A549 (cell line): ENCODE results near the gene CCDC61. TPM values are rescaled to one million over a fixed set of nuclear protein-coding genes. Genes with fewer than 3 reads are reported as not detected.

Experiments used
- ATAC-seq, 2 experiments: fragments of 200-7000 bp in 1 of 2; fragments of >200 bp in 1 of 2; cut with Nextera tagmentation in 1 of 2; cut with Tn5 transposase in 1 of 2; 3 replicates each; pipeline versions ENCODE4 v1.8.0 to v1.9.1; 2018 to 2020; ENCODE audit warnings: mild to moderate bottlenecking in 1 of 2, moderate library complexity in 1 of 2
- CTCF ChIA-PET: fragments of 300-600 bp; sonication (Branson Sonifier 250); formaldehyde crosslinking; extraction: SDS; loops from one replicate; lab custom pipeline; 2021; ENCODE audit warnings: antibody characterized with exemption, inconsistent platforms; lab: Yijun Ruan, JAX
- POLR2A ChIA-PET: fragments of 350-600 bp; formaldehyde crosslinking; extraction: SDS; loops from one replicate; lab custom pipeline; 2021; ENCODE audit warnings: antibody characterized with exemption, inconsistent platforms; lab: Yijun Ruan, JAX
- DNase-seq, 2 experiments: peaks; one replicate each; pipeline versions ENCODE4 v3.0.0 to v3.0.0-alpha.2; 2011 to 2016; ENCODE audit warnings: low read depth in 1 of 2, low spot score in 1 of 2
- FAIRE-seq: peaks from 2 replicates; lab custom pipeline; 2011; peaks lifted over from hg19 to GRCh38; lab: Jason Lieb, UNC
- H3K27ac ChIP-seq, 2 experiments: fragments of >200 bp; sonication (Bioruptor Twin); formaldehyde crosslinking; 3 replicates each; pipeline ENCODE4 v1.5.1; 2016 to 2017
- H3K4me1 ChIP-seq: fragments of >200 bp; sonication (Bioruptor Twin); formaldehyde crosslinking; 3 replicates; pipeline ENCODE4 v1.6.1; 2016
- H3K4me2 ChIP-seq: fragments of >200 bp; sonication (Bioruptor Twin); formaldehyde crosslinking; 3 replicates; pipeline ENCODE4 v1.6.1; 2016
- H3K4me3 ChIP-seq: fragments of >200 bp; sonication (Bioruptor Twin); formaldehyde crosslinking; 3 replicates; pipeline ENCODE4 v1.5.1; 2016
- H3K9me3 ChIP-seq: fragments of >200 bp; sonication (Bioruptor Twin); formaldehyde crosslinking; 3 replicates; pipeline ENCODE4 v1.6.1; 2016
- BHLHE40 ChIP-seq: IDR thresholded peaks from 2 replicates; pipeline ENCODE4 v1.6.1; 2012; ENCODE audit warnings: low read depth, low read length, inconsistent platforms
- CBX2 ChIP-seq: fragments of 200-600 bp; sonication (generic); IDR thresholded peaks from 2 replicates; pipeline ENCODE4 v1.6.1; 2016; ENCODE audit warnings: low read depth, mild to moderate bottlenecking, borderline replicate concordance
- CBX8 ChIP-seq: fragments of 200-600 bp; sonication (generic); IDR thresholded peaks from 2 replicates; pipeline ENCODE4 v1.6.1; 2016
- CEBPB ChIP-seq, 2 experiments: fragments of >200 bp in 1 of 2; sonication (Bioruptor Twin) in 1 of 2; formaldehyde crosslinking in 1 of 2; IDR thresholded peaks; 2 replicates each; pipeline ENCODE4 v1.6.1; 2012 to 2016
- CTCF ChIP-seq: fragments of >200 bp; sonication (Bioruptor Twin); formaldehyde crosslinking; IDR thresholded peaks from 3 replicates; pipeline ENCODE4 v1.5.1; 2016
- EP300 ChIP-seq, 2 experiments: fragments of >200 bp; sonication (Bioruptor Twin); formaldehyde crosslinking; IDR thresholded peaks; 2 replicates in 1 of 2; 3 replicates in 1 of 2; pipeline ENCODE4 v1.6.1; 2016 to 2017
- FOSB ChIP-seq: fragments of 250-450 bp; sonication (Bioruptor Pico); IDR thresholded peaks from 2 replicates; pipeline ENCODE4 v1.5.0; 2020; ENCODE audit warnings: mild to moderate bottlenecking, moderate library complexity
- FOSL2 ChIP-seq, 2 experiments: fragments of 450-650 bp in 1 of 2; fragments of >200 bp in 1 of 2; sonication (Bioruptor Twin) in 1 of 2; formaldehyde crosslinking; IDR thresholded peaks; 2 replicates each; pipeline versions ENCODE4 v1.5.0 to v1.6.1; 2016 to 2020; ENCODE audit warnings: mild to moderate bottlenecking in 1 of 2, moderate library complexity in 1 of 2
- GATA3 ChIP-seq: IDR thresholded peaks from 2 replicates; pipeline ENCODE4 v1.6.1; 2012; ENCODE audit warnings: borderline replicate concordance
- HDAC2 ChIP-seq: fragments of 200-600 bp; sonication (generic); IDR thresholded peaks from 2 replicates; pipeline ENCODE4 v1.6.1; 2016
- HOXA7 ChIP-seq: fragments of 250-450 bp; sonication (Bioruptor Pico); IDR thresholded peaks from 2 replicates; pipeline ENCODE4 v1.5.0; 2020; ENCODE audit warnings: mild to moderate bottlenecking, moderate library complexity
- HOXB13 ChIP-seq: fragments of 250-450 bp; sonication (Bioruptor Pico); IDR thresholded peaks from 2 replicates; pipeline ENCODE4 v1.5.0; 2020; ENCODE audit warnings: low read depth, mild to moderate bottlenecking, moderate library complexity
- KDM5A ChIP-seq: fragments of 200-600 bp; sonication (generic); IDR thresholded peaks from 2 replicates; pipeline ENCODE4 v1.6.1; 2016; ENCODE audit warnings: antibody characterized with exemption, mild to moderate bottlenecking
- MAZ ChIP-seq: fragments of 150-350 bp; IDR thresholded peaks from 2 replicates; pipeline ENCODE4 v1.6.1; 2014; ENCODE audit warnings: antibody characterized with exemption, low read depth, low read length, borderline replicate concordance
- NPAS2 ChIP-seq: fragments of 250-450 bp; sonication (Bioruptor Pico); IDR thresholded peaks from 2 replicates; pipeline ENCODE4 v1.8.0; 2022; ENCODE audit warnings: mild to moderate bottlenecking, moderate library complexity, borderline replicate concordance
- NR3C1 ChIP-seq: fragments of >200 bp; sonication (Bioruptor Twin); formaldehyde crosslinking; IDR thresholded peaks from 3 replicates; pipeline ENCODE4 v1.6.1; 2017
- PHF8 ChIP-seq: fragments of 200-600 bp; sonication (generic); IDR thresholded peaks from 2 replicates; pipeline ENCODE4 v1.6.1; 2016; ENCODE audit warnings: low read depth, mild to moderate bottlenecking, antibody characterized with exemption, moderate library complexity, borderline replicate concordance
- RAD21 ChIP-seq, 2 experiments: fragments of >200 bp in 1 of 2; sonication (Bioruptor Twin) in 1 of 2; formaldehyde crosslinking in 1 of 2; IDR thresholded peaks in 1 of 2; conservative IDR thresholded peaks in 1 of 2; 2 replicates in 1 of 2; 3 replicates in 1 of 2; pipeline ENCODE4 v1.6.1; 2012 to 2018; ENCODE audit warnings: inconsistent platforms in 1 of 2
- RCOR1 ChIP-seq: fragments of 150-350 bp; IDR thresholded peaks from 2 replicates; pipeline ENCODE4 v1.6.1; 2014; ENCODE audit warnings: antibody characterized with exemption, low read length, low read depth
- SMC3 ChIP-seq: fragments of >200 bp; sonication (Bioruptor Twin); formaldehyde crosslinking; IDR thresholded peaks from 3 replicates; pipeline ENCODE4 v1.6.1; 2018; ENCODE audit warnings: inconsistent platforms
- TP53 ChIP-seq: fragments of 250-450 bp; sonication (Bioruptor Pico); IDR thresholded peaks from 2 replicates; pipeline ENCODE4 v1.5.0; 2021; ENCODE audit warnings: mild to moderate bottlenecking, moderate library complexity
- ZC3H11A ChIP-seq: fragments of 450-650 bp; IDR thresholded peaks from 2 replicates; pipeline ENCODE4 v1.6.1; 2014; ENCODE audit warnings: antibody characterized with exemption, mild to moderate bottlenecking
- ZFP36 ChIP-seq: fragments of 450-650 bp; IDR thresholded peaks from 2 replicates; pipeline ENCODE4 v1.6.1; 2014; ENCODE audit warnings: borderline replicate concordance; ENCODE audit not compliant: partially characterized antibody
- WGBS: methylation state at CpG from one replicate; pipeline ENCODE4 v1.1.6; 2017; ENCODE audit errors: missing lambda C conversion rate; 5-methylcytosine and 5-hydroxymethylcytosine counted together
- polyA plus RNA-seq, 4 experiments: library from polyadenylated mRNA; depleted of rRNA in 3 of 4; stranded (reverse); fragments of >200 nt; fragmentation: RNase III in 1 of 4; extraction: RNeasy Plus Mini Kit Qiagen cat#74134 plus additional on column Dnase treatment in 1 of 4; gene quantifications; 2 replicates in 3 of 4; 3 replicates in 1 of 4; pipeline ENCODE4 v1.2.3, GENCODE V29; 2011 to 2017
- TF ChIP-seq, protein P1 (sequence below): IDR thresholded peaks from 2 replicates; pipeline ENCODE4 v1.6.1; 2012

CCDC61 gene
- polyA plus RNA-seq, 2 of the 4 experiments (the other 2 are of a cell fraction), result 3.2 to 8.2 TPM

DNA sequence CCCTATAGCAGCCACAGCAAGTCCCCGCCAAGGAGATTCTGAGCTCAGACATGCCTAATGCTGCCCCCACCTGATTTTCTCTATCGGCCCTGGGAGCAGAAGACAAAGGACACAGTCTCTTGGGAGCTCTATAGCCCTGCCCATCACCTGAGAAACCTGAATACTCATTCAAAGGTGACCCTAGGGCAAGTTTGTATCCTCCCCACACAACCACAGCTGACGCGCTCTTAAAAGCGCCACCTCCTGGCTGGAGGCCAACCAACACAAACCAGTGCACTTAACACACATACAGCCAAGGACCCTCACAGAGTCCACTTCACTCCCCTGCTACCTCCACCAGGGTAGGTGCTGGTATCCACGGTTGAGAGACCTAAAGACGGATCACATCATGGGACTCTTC, 54.3 kb downstream of the CCDC61 start:
- H3K4me3 ChIP-seq, result no peak overlapping the region
- no peak for DNase-seq
- no peaks in the 10 kb centered on the region for H3K4me1 ChIP-seq
- no peak for FAIRE-seq
- POLR2A ChIA-PET, result no interaction called here
- peaks cover 46% of the 10 kb centered on the region for H3K9me3 ChIP-seq
- WGBS, result 60% methylated on average over 7 of the region's 7 CpGs
- CTCF ChIA-PET, result interaction anchor here (1.2 to 36.0 kb wide), 6 partner anchors 8 to 30 kb away, joined by 4 to 713 read pairs (median 6); partner anchors contain the start of gene IGFL4
- TF ChIP-seq FOSL2 (IDR thresholded peaks at IDR 0.05), result no peak
- TF ChIP-seq FOSL2 (CRISPR knock-in tag; IDR thresholded peaks at IDR 0.05), result no peak
- TF ChIP-seq GATA3, result no peak
- TF ChIP-seq CEBPB (IDR thresholded peaks at IDR 0.05), result no peak
- TF ChIP-seq TP53 (CRISPR knock-in tag), result no peak
- no peak for TF ChIP-seq KDM5A
- TF ChIP-seq CTCF, result no peak
- TF ChIP-seq MAZ, result no peak
- no peak for TF ChIP-seq CBX8
- no peak for TF ChIP-seq PHF8
- no peak overlapping the region for H3K27ac ChIP-seq
- no peak for ATAC-seq
- no peak overlapping the region for H3K4me2 ChIP-seq

DNA sequence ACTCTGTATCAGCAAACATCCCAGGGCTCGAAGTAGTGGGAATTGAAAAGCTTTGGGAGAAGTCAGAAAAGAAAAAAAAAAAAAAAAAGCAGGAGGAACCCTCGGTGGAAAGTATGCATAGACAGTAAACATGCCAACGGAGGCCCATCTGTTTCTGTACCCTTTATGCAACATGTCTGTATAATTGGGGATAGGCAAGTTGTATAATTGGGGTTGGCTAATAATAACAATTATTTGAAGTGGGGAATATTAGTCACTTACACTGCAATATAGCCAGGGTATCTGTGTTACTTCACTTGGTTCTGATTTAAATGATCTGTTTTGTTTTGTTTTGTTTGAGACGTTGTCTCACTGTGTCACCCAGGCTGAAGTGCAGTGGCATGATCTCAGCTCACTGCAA, 57.6 kb downstream of the CCDC61 start:
- peaks cover 8% of the 10 kb centered on the region; the same call in 2 of the 3 replicates for H3K4me1 ChIP-seq
- TF ChIP-seq ZC3H11A (no peak), FOSL2 (IDR thresholded peaks at IDR 0.05) (no peak), FOSL2 (CRISPR knock-in tag; IDR thresholded peaks at IDR 0.05) (no peak), BHLHE40 (no peak), EP300 (IDR thresholded peaks at IDR 0.05) (no peak), MAZ (no peak), CBX2 (no peak), RAD21 (conservative IDR thresholded peaks at IDR 0.05 in 1 of 2, IDR thresholded peaks at IDR 0.05 in 1 of 2) (no peak), ZFP36 (no peak), RCOR1 (no peak), HOXA7 (no peak), GATA3 (no peak), NPAS2 (CRISPR knock-in tag) (no peak), HOXB13 (no peak), NR3C1 (no peak), FOSB (CRISPR knock-in tag) (no peak), SMC3 (no peak), HDAC2 (no peak)
- TF ChIP-seq, protein P1, sequence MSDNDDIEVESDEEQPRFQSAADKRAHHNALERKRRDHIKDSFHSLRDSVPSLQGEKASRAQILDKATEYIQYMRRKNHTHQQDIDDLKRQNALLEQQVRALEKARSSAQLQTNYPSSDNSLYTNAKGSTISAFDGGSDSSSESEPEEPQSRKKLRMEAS, result no peak
- ATAC-seq, result no peak
- POLR2A ChIA-PET, result interaction anchor here (1.1 kb wide), 1 partner anchor 17 kb away, joined by 4 read pairs; no protein-coding TSS in a partner anchor
- H3K27ac ChIP-seq, result no peak overlapping the region
- CTCF ChIA-PET, result interaction anchor here (0.6 to 36.0 kb wide), 8 partner anchors 11 to 1155 kb away, joined by 3 to 713 read pairs (median 12); partner anchors contain the start of gene IGFL4
- no peak overlapping the region for H3K4me3 ChIP-seq
- H3K4me2 ChIP-seq, result no peak overlapping the region
- DNase-seq, result no peak
- 13% methylated on average over 4 of the region's 4 CpGs for WGBS
- FAIRE-seq, result no peak
- H3K9me3 ChIP-seq, result peaks cover 16% of the 10 kb centered on the region
